K562 (cell line): ENCODE results near the gene EXOC3L2. TPM values are rescaled to one million over a fixed set of nuclear protein-coding genes. Genes with fewer than 3 reads are reported as not detected.

Experiments used
- AFF4 ChIP-seq: sonication (generic); formaldehyde crosslinking; IDR thresholded peaks from 2 replicates; pipeline ENCODE4 v1.8.0; 2023; ENCODE audit warnings: mild to moderate bottlenecking, missing genetic modification reagents
- CC2D1A ChIP-seq: fragments of 450-650 bp; IDR thresholded peaks from 2 replicates; pipeline ENCODE4 v1.6.1; 2017; ENCODE audit warnings: mild to moderate bottlenecking
- GABPA ChIP-seq: fragments of 200-800 bp; sonication (Bioruptor generic); conservative IDR thresholded peaks from 2 replicates; pipeline ENCODE4 v1.6.1; 2016; ENCODE audit warnings: low read depth, missing genetic modification characterization, missing compliant biosample characterization
- GMEB1 ChIP-seq: fragments of 250-450 bp; sonication (Bioruptor Pico); IDR thresholded peaks from 2 replicates; pipeline ENCODE4 v1.4.0; 2020; ENCODE audit warnings: mild to moderate bottlenecking
- HDAC1 ChIP-seq, 2 experiments: fragments of 450-650 bp; IDR thresholded peaks; 2 replicates each; pipeline ENCODE4 v1.6.1; 2016 to 2017; ENCODE audit warnings: inconsistent platforms in 1 of 2, mild to moderate bottlenecking in 1 of 2, moderate library complexity in 1 of 2
- NFE2L1 ChIP-seq: fragments of 450-650 bp; IDR thresholded peaks from 2 replicates; pipeline ENCODE4 v1.6.1; 2016; ENCODE audit warnings: missing genetic modification characterization, low read depth, mild to moderate bottlenecking, missing compliant biosample characterization, moderate library complexity, borderline replicate concordance
- NR4A1 ChIP-seq, 2 experiments: fragments of 250-450 bp in 1 of 2; fragments of 450-650 bp in 1 of 2; sonication (Bioruptor Pico) in 1 of 2; IDR thresholded peaks; 2 replicates each; pipeline versions ENCODE4 v1.4.0 to v1.6.1; 2016 to 2020; ENCODE audit warnings: mild to moderate bottlenecking in 2 of 2, missing compliant biosample characterization in 1 of 2, missing genetic modification characterization in 1 of 2, moderate library complexity in 1 of 2
- PHB2 ChIP-seq: fragments of 450-650 bp; IDR thresholded peaks from 2 replicates; pipeline ENCODE4 v1.6.1; 2017; ENCODE audit warnings: low read depth
- PHF8 ChIP-seq: fragments of 200-600 bp; sonication (generic); IDR thresholded peaks from 2 replicates; pipeline ENCODE4 v1.6.1; 2012; ENCODE audit warnings: mixed run types, mild to moderate bottlenecking, inconsistent platforms, low read length, moderate library complexity, borderline replicate concordance
- RBBP5 ChIP-seq: fragments of 200-600 bp; sonication (generic); IDR thresholded peaks from 2 replicates; pipeline ENCODE4 v1.6.1; 2012; ENCODE audit warnings: borderline replicate concordance, mild to moderate bottlenecking, low read length, control low read depth, inconsistent platforms; ENCODE audit not compliant: insufficient read depth, poor library complexity, severe bottlenecking
- SMARCE1 ChIP-seq: fragments of 450-650 bp; IDR thresholded peaks from 2 replicates; pipeline ENCODE4 v1.7.1; 2016; ENCODE audit warnings: mild to moderate bottlenecking
- TFAP4 ChIP-seq: sonication (generic); formaldehyde crosslinking; IDR thresholded peaks from 2 replicates; pipeline ENCODE4 v1.8.0; 2022; ENCODE audit warnings: missing genetic modification reagents, mild to moderate bottlenecking, moderate library complexity, borderline replicate concordance
- VEZF1 ChIP-seq: fragments of 200-800 bp; sonication (Bioruptor generic); IDR thresholded peaks from 2 replicates; pipeline ENCODE4 v1.6.1; 2017; ENCODE audit warnings: missing genetic modification characterization, missing compliant biosample characterization
- ZNF12 ChIP-seq: sonication (generic); formaldehyde crosslinking; IDR thresholded peaks from 2 replicates; pipeline ENCODE4 v1.4.0; 2020; ENCODE audit warnings: mild to moderate bottlenecking, missing genetic modification reagents
- ZNF398 ChIP-seq: fragments of 250-450 bp; sonication (Bioruptor Pico); IDR thresholded peaks from 2 replicates; pipeline ENCODE4 v1.8.0; 2021; ENCODE audit warnings: moderate library complexity, mild to moderate bottlenecking, inconsistent platforms
- polyA plus RNA-seq, 8 experiments: library from polyadenylated mRNA; depleted of rRNA in 4 of 8; stranded (reverse) in 5 of 8; unstranded in 3 of 8; fragments of >200 nt; fragmentation: Nextera tagmentation in 2 of 8; fragmentation: Illumina TruSeq in 1 of 8; extraction: Ambion mirVana in 2 of 8; extraction: Trizol in 1 of 8; gene quantifications; 2 replicates each; pipeline versions ENCODE4 v1.2.1 to v1.2.3, GENCODE V29; 2011 to 2014; ENCODE audit warnings: inconsistent platforms in 1 of 8, missing spikeins in 1 of 8
- total RNA-seq, 7 experiments: library from RNA; depleted of rRNA in 6 of 7; stranded (reverse); fragments of >200 nt in 6 of 7; fragmentation: Illumina TruSeq in 2 of 7; extraction: Trizol in 2 of 7; gene quantifications; 2 replicates each; pipeline versions ENCODE4 v1.2.1 to v1.2.3, GENCODE V29; 2011 to 2021; ENCODE audit warnings: low replicate concordance in 1 of 7

The EXOC3L2 gene
- total and polyA plus RNA-seq, 9 of the 15 experiments (the other 6 are each of a cell fraction or from before 2014, with no cell fraction given): 0.31 to 19.0 (median 2.4) TPM

- TF ChIP-seq VEZF1 (CRISPR knock-in tag) (peak; percentile 93), PHB2 (peak; percentile 12; the same call in 1 of the 2 replicates), HDAC1 (IDR thresholded peaks at IDR 0.05) (peak in 1 of 2 experiments; percentile 73; a peak in 2 of 4 replicates), GMEB1 (CRISPR knock-in tag) (no peak), PHF8 (peak; percentile 61; the same call in 1 of the 2 replicates), GABPA (tag) (peak; percentile 57; the same call in 1 of the 2 replicates), NR4A1 (CRISPR knock-in tag; IDR thresholded peaks at IDR 0.05) (no peak), NR4A1 (tag; IDR thresholded peaks at IDR 0.05) (no peak), NFE2L1 (tag) (no peak), ZNF12 (CRISPR knock-in tag) (no peak), SMARCE1 (peak; percentile 62), TFAP4 (no peak), AFF4 (no peak), CC2D1A (peak; percentile 68), RBBP5 (no peak), ZNF398 (CRISPR knock-in tag) (no peak)
These were observed 5.7 kb upstream of the EXOC3L2 start, which contains the start of gene MARK4 (continued) for GRCh38 chr19:45250832-45251451.
